GM12878 (cell line): Measurements from ENCODE around the gene MAIP1. TPM values are rescaled to one million over a fixed set of nuclear protein-coding genes. Genes with fewer than 3 reads are reported as not detected.

Experiments
- ATAC-seq: fragments of 200-7000 bp; cut with Tn5 transposase; 3 replicates; pipeline ENCODE4 v1.9.1; 2020; ENCODE audit warnings: mild to moderate bottlenecking, moderate library complexity
- BruUV-seq: library from RNA; stranded (reverse); fragments of 400-500 nt; replicated peaks from 2 replicates; lab custom pipeline; 2021; lab: Mats Ljungman, UMichigan
- CTCF ChIA-PET: fragments of 300-600 bp; sonication (Branson Sonifier 250); formaldehyde crosslinking; extraction: SDS; loops from one replicate; lab custom pipeline; 2021; ENCODE audit warnings: inconsistent platforms; lab: Yijun Ruan, JAX
- POLR2A ChIA-PET: fragments of 350-600 bp; formaldehyde crosslinking; extraction: SDS; loops from one replicate; lab custom pipeline; 2021; ENCODE audit warnings: inconsistent platforms; lab: Charles Lee
- RAD21 ChIA-PET: fragments of 300-600 bp; sonication (Branson Sonifier 250); formaldehyde crosslinking; loops from one replicate; lab custom pipeline; 2023; ENCODE audit warnings: antibody characterized with exemption; ENCODE audit not compliant: unreplicated experiment; lab: Charles Lee
- SMC1A ChIA-PET: fragments of 300-600 bp; sonication (Branson Sonifier 250); formaldehyde crosslinking; loops from one replicate; lab custom pipeline; 2023; ENCODE audit not compliant: unreplicated experiment, uncharacterized antibody; lab: Charles Lee
- DNase-seq: peaks from one replicate; pipeline ENCODE4 v3.0.0-alpha.2; 2011; ENCODE audit warnings: low read depth, low spot score
- FAIRE-seq: peaks from 3 replicates; lab custom pipeline; 2011; peaks lifted over from hg19 to GRCh38; lab: Jason Lieb, UNC
- H2AFZ ChIP-seq: 2 replicates; pipeline ENCODE4 v1.6.0; 2011; ENCODE audit warnings: low read depth, low read length, control low read depth; ENCODE audit not compliant: control insufficient read depth
- H3K27ac ChIP-seq: 2 replicates; pipeline ENCODE4 v1.5.1; 2011; ENCODE audit warnings: control low read depth; ENCODE audit not compliant: control insufficient read depth, insufficient read depth
- H3K27me3 ChIP-seq, 2 experiments: replicated peaks in 1 of 2; 2 replicates each; pipeline versions ENCODE4 v1.6.0 to v1.6.1; 2011; ENCODE audit warnings: low read length in 1 of 2; ENCODE audit not compliant: control insufficient read depth in 2 of 2, insufficient read depth in 2 of 2
- H3K36me3 ChIP-seq, 2 experiments: 2 replicates each; pipeline ENCODE4 v1.5.1; 2011; ENCODE audit warnings: low read length in 1 of 2; ENCODE audit not compliant: control insufficient read depth in 2 of 2, insufficient read depth in 2 of 2
- H3K4me1 ChIP-seq: 2 replicates; pipeline ENCODE4 v1.6.1; 2011; ENCODE audit warnings: mild to moderate bottlenecking, low read length, moderate library complexity, mixed read lengths; ENCODE audit not compliant: control insufficient read depth, insufficient read depth
- H3K4me2 ChIP-seq: 2 replicates; pipeline ENCODE4 v1.6.0; 2011; ENCODE audit warnings: control low read depth; ENCODE audit not compliant: control insufficient read depth, insufficient read depth
- H3K4me3 ChIP-seq: fragments of 200-600 bp; sonication (generic); 2 replicates; pipeline ENCODE4 v1.5.1; 2016
- H3K79me2 ChIP-seq: 2 replicates; pipeline ENCODE4 v1.6.0; 2011; ENCODE audit warnings: low read length; ENCODE audit not compliant: control insufficient read depth, insufficient read depth
- H3K9ac ChIP-seq: 2 replicates; pipeline ENCODE4 v1.8.0; 2011; ENCODE audit warnings: low read length, control low read depth, mixed read lengths; ENCODE audit not compliant: control insufficient read depth, insufficient read depth
- H3K9me3 ChIP-seq: replicated peaks from 3 replicates; pipeline ENCODE4 v1.5.1; 2011; ENCODE audit warnings: mild to moderate bottlenecking, low read length; ENCODE audit not compliant: control insufficient read depth, insufficient read depth
- H4K20me1 ChIP-seq: 2 replicates; pipeline ENCODE4 v1.6.0; 2011; ENCODE audit not compliant: control insufficient read depth, insufficient read depth
- ATF7 ChIP-seq: fragments of 450-650 bp; IDR thresholded peaks from 2 replicates; pipeline ENCODE4 v1.6.1; 2016; ENCODE audit warnings: low read depth, mild to moderate bottlenecking
- CBX3 ChIP-seq: fragments of 200-600 bp; sonication (generic); IDR thresholded peaks from 2 replicates; pipeline ENCODE4 v1.6.1; 2016; ENCODE audit warnings: low read depth, borderline replicate concordance
- DPF2 ChIP-seq: fragments of 450-650 bp; IDR thresholded peaks from 2 replicates; pipeline ENCODE4 v1.6.1; 2017; ENCODE audit warnings: mild to moderate bottlenecking
- E2F8 ChIP-seq: fragments of 450-650 bp; IDR thresholded peaks from 2 replicates; pipeline ENCODE4 v1.6.1; 2018; ENCODE audit warnings: mild to moderate bottlenecking, low read depth, moderate library complexity; ENCODE audit not compliant: partially characterized antibody
- E4F1 ChIP-seq: fragments of 450-650 bp; IDR thresholded peaks from 2 replicates; pipeline ENCODE4 v1.6.1; 2018; ENCODE audit warnings: borderline replicate concordance, mild to moderate bottlenecking; ENCODE audit not compliant: partially characterized antibody
- FOXK2 ChIP-seq: fragments of 450-650 bp; IDR thresholded peaks from 2 replicates; pipeline ENCODE4 v1.6.1; 2017; ENCODE audit warnings: mild to moderate bottlenecking, moderate library complexity
- LARP7 ChIP-seq: fragments of 450-650 bp; IDR thresholded peaks from 2 replicates; pipeline ENCODE4 v1.6.1; 2017; ENCODE audit warnings: mild to moderate bottlenecking
- MTA2 ChIP-seq: fragments of 450-650 bp; IDR thresholded peaks from 2 replicates; pipeline ENCODE4 v1.6.1; 2016; ENCODE audit warnings: low read depth, mild to moderate bottlenecking, moderate library complexity
- NR2F1 ChIP-seq: fragments of 450-650 bp; conservative IDR thresholded peaks from 2 replicates; pipeline ENCODE4 v1.6.1; 2017; ENCODE audit warnings: mild to moderate bottlenecking
- RUNX3 ChIP-seq: IDR thresholded peaks from 2 replicates; pipeline ENCODE4 v1.6.1; 2012; ENCODE audit warnings: low read length, inconsistent platforms
- ZBED1 ChIP-seq: IDR thresholded peaks from 2 replicates; pipeline ENCODE4 v1.6.1; 2016; ENCODE audit warnings: borderline replicate concordance
- in situ Hi-C: fragments of 300-500 bp; cut with MboI; formaldehyde crosslinking; loops from 9 replicates; pipeline ENCODE4 v1.14.3; 2018; ENCODE audit warnings: mixed read lengths
- intact Hi-C: fragments of 100-400 bp; cut with micrococcal nuclease; formaldehyde crosslinking; loops from one replicate; pipeline ENCODE4 v1.14.2; 2022; ENCODE audit not compliant: unreplicated experiment
- polyA plus RNA-seq, 11 experiments: library from polyadenylated mRNA; depleted of rRNA in 4 of 11; unstranded in 6 of 11; stranded (reverse) in 5 of 11; fragments of >200 nt; fragmentation: Nextera tagmentation in 4 of 11; fragmentation: Illumina TruSeq in 1 of 11; extraction: Ambion mirVana in 4 of 11; extraction: Trizol in 1 of 11; gene quantifications; 1 replicate in 1 of 11; 2 replicates in 10 of 11; pipeline versions ENCODE4 v1.2.1 to v1.2.3, GENCODE V29; 2011 to 2016; ENCODE audit warnings: inconsistent platforms in 2 of 11, missing spikeins in 2 of 11, low read depth in 1 of 11
- total RNA-seq, 4 experiments: library from RNA; depleted of rRNA in 3 of 4; stranded (reverse); fragments of >200 nt in 3 of 4; fragmentation: Illumina TruSeq in 1 of 4; extraction: Trizol in 1 of 4; gene quantifications; 2 replicates each; pipeline versions ENCODE4 v1.2.1 to v1.2.3, GENCODE V29; 2013 to 2021
- TF ChIP-seq, protein P1 (sequence below): fragments of 450-650 bp; IDR thresholded peaks from 2 replicates; pipeline ENCODE4 v1.6.1; 2017; ENCODE audit warnings: low read depth, mild to moderate bottlenecking, moderate library complexity
- TF ChIP-seq, protein P2 (sequence below): fragments of 450-650 bp; IDR thresholded peaks from 2 replicates; pipeline ENCODE4 v1.6.1; 2017; ENCODE audit warnings: mild to moderate bottlenecking, low read depth, inconsistent platforms; ENCODE audit not compliant: poor library complexity, severe bottlenecking

The MAIP1 gene
- total and polyA plus RNA-seq, 10 of the 15 experiments (the other 5 are each of a cell fraction or from before 2014, with no cell fraction given), result 5.4 to 41.4 (median 25.4) TPM

- TF ChIP-seq, protein P1, sequence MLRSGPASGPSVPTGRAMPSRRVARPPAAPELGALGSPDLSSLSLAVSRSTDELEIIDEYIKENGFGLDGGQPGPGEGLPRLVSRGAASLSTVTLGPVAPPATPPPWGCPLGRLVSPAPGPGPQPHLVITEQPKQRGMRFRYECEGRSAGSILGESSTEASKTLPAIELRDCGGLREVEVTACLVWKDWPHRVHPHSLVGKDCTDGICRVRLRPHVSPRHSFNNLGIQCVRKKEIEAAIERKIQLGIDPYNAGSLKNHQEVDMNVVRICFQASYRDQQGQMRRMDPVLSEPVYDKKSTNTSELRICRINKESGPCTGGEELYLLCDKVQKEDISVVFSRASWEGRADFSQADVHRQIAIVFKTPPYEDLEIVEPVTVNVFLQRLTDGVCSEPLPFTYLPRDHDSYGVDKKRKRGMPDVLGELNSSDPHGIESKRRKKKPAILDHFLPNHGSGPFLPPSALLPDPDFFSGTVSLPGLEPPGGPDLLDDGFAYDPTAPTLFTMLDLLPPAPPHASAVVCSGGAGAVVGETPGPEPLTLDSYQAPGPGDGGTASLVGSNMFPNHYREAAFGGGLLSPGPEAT, result no peak
- no peak for TF ChIP-seq CBX3
- no peak for TF ChIP-seq ZBED1
- TF ChIP-seq FOXK2, result no peak
- TF ChIP-seq E4F1, result no peak
- no peak for TF ChIP-seq ATF7
These were observed 20.0 kb downstream of the MAIP1 start (continued) for GRCh38 chr2:199975273-199975895.

GRCh38 chr2:199977984-199978415 lies 22.6 kb downstream of the MAIP1 start:
- ChIA-PET CTCF (interaction anchor here (0.6 to 4.2 kb wide), 5 partner anchors 33 to 505 kb away, joined by 3 to 104 read pairs (median 18); no protein-coding TSS in a partner anchor), RAD21 (interaction anchor here (0.6 to 3.4 kb wide), 2 partner anchors 504 to 728 kb away, joined by 4 to 68 read pairs; no protein-coding TSS in a partner anchor), POLR2A (interaction anchor here (0.6 kb wide), 1 partner anchor 876 kb away, joined by 4 read pairs; no protein-coding TSS in a partner anchor), SMC1A (interaction anchor here (0.6 to 4.2 kb wide), 3 partner anchors 477 to 725 kb away, joined by 3 to 41 read pairs (median 3); no protein-coding TSS in a partner anchor)
- no peaks in the 10 kb centered on the region for H3K9me3 ChIP-seq
- H3K27me3 ChIP-seq, result no peaks in the 10 kb centered on the region
- no TSS peak for BruUV-seq
- no peak overlapping the region for H2AFZ ChIP-seq
- H3K79me2 ChIP-seq, result no peaks in the 10 kb centered on the region
- intact Hi-C loops (loop anchor here (5.0 kb wide), 1 partner anchor 599 kb away; no protein-coding TSS in a partner anchor), in situ Hi-C loops (loop anchor here (5.0 to 10.0 kb wide), 2 partner anchors 494 to 727 kb away; no protein-coding TSS in a partner anchor)
- H3K27ac ChIP-seq, result no peak overlapping the region
- peak; percentile 64 for DNase-seq
- 0 out of 2 replicates have a peak, but pooled peaks cover 5% of the 10 kb centered on the region for H3K4me1 ChIP-seq
- no peak overlapping the region for H3K9ac ChIP-seq
- no peaks in the 10 kb centered on the region for H4K20me1 ChIP-seq
- no peak overlapping the region for H3K4me3 ChIP-seq
- FAIRE-seq, result no peak
- H3K4me2 ChIP-seq, result 0 out of 2 replicates have a peak overlapping the region, but pooled peaks have one; percentile 21
- H3K36me3 ChIP-seq, result no peaks in the 10 kb centered on the region
- peak; percentile 89 for ATAC-seq
- TF ChIP-seq DPF2 (peak; percentile 56; the same call in 1 of the 2 replicates), E2F8 (no peak), MTA2 (peak; percentile 67; the same call in 1 of the 2 replicates), LARP7 (no peak), RUNX3 (peak; percentile 57; the same call in 1 of the 2 replicates), NR2F1 (peak; percentile 40; the same call in 1 of the 2 replicates)
- TF ChIP-seq, protein P2, sequence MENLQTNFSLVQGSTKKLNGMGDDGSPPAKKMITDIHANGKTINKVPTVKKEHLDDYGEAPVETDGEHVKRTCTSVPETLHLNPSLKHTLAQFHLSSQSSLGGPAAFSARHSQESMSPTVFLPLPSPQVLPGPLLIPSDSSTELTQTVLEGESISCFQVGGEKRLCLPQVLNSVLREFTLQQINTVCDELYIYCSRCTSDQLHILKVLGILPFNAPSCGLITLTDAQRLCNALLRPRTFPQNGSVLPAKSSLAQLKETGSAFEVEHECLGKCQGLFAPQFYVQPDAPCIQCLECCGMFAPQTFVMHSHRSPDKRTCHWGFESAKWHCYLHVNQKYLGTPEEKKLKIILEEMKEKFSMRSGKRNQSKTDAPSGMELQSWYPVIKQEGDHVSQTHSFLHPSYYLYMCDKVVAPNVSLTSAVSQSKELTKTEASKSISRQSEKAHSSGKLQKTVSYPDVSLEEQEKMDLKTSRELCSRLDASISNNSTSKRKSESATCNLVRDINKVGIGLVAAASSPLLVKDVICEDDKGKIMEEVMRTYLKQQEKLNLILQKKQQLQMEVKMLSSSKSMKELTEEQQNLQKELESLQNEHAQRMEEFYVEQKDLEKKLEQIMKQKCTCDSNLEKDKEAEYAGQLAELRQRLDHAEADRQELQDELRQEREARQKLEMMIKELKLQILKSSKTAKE, result peak; percentile 56
